ENCODE results near the gene ZNF423.

Gene ZNF423

GRCh38 chr16:49505556-49505955, 350.4 kb downstream of the ZNF423 start:
- no peak for FAIRE-seq

GRCh38 chr16:49504626-49505025, 351.3 kb downstream of the ZNF423 start:
- TF ChIP-seq PAX5 (IDR thresholded peaks at IDR 0.05; ENCODE audit: insufficient read depth, low read length, severe bottlenecking) (no peak), TAF1 (IDR thresholded peaks at IDR 0.05; ENCODE audit: low read depth, low read length) (no peak), POLR2A (IDR thresholded peaks at IDR 0.05; ENCODE audit: low read depth, low read length) (no peak), POU2F2 (IDR thresholded peaks at IDR 0.05; ENCODE audit: low read depth, low read length) (no peak), POLR2AphosphoS5 (IDR thresholded peaks at IDR 0.05; ENCODE audit: low read depth, low read length) (no peak), SPI1 (IDR thresholded peaks at IDR 0.05; ENCODE audit: low read depth, low read length) (no peak)
- no peak for FAIRE-seq
- DNase-seq (ENCODE audit: insufficient read length, low spot score), result no peak

More at GRCh38 chr16:49505556-49505955, 350.4 kb downstream of the ZNF423 start:
- no peak for TF ChIP-seq TAF1 (IDR thresholded peaks at IDR 0.05; ENCODE audit: low read depth, low read length)
- TF ChIP-seq PAX5 (IDR thresholded peaks at IDR 0.05; ENCODE audit: insufficient read depth, low read length, severe bottlenecking), result no peak
- TF ChIP-seq POLR2AphosphoS5 (IDR thresholded peaks at IDR 0.05; ENCODE audit: low read depth, low read length), result no peak
- TF ChIP-seq POU2F2 (IDR thresholded peaks at IDR 0.05; ENCODE audit: low read depth, low read length), result no peak
- no peak for TF ChIP-seq POLR2A (IDR thresholded peaks at IDR 0.05; ENCODE audit: low read depth, low read length)
- TF ChIP-seq SPI1 (IDR thresholded peaks at IDR 0.05; ENCODE audit: low read depth, low read length), result no peak
- no peak for DNase-seq (ENCODE audit: insufficient read length, low spot score)

- no peak for FAIRE-seq
- no peak for TF ChIP-seq POLR2AphosphoS5 (IDR thresholded peaks at IDR 0.05; ENCODE audit: low read depth, low read length)
- no peak for TF ChIP-seq TAF1 (IDR thresholded peaks at IDR 0.05; ENCODE audit: low read depth, low read length)
- no peak for TF ChIP-seq POU2F2 (IDR thresholded peaks at IDR 0.05; ENCODE audit: low read depth, low read length)
- no peak for TF ChIP-seq SPI1 (IDR thresholded peaks at IDR 0.05; ENCODE audit: low read depth, low read length)
- no peak for TF ChIP-seq PAX5 (IDR thresholded peaks at IDR 0.05; ENCODE audit: insufficient read depth, low read length, severe bottlenecking)
- no peak for TF ChIP-seq POLR2A (IDR thresholded peaks at IDR 0.05; ENCODE audit: low read depth, low read length)
- no peak for DNase-seq (ENCODE audit: insufficient read length, low spot score)
These were observed 351.9 kb downstream of the ZNF423 start for GRCh38 chr16:49504023-49504364.

GRCh38 chr16:49503256-49504022, 352.5 kb downstream of the ZNF423 start:
- DNase-seq (ENCODE audit: insufficient read length, low spot score), result peak; percentile 53
- TF ChIP-seq PAX5 (IDR thresholded peaks at IDR 0.05; ENCODE audit: insufficient read depth, low read length, severe bottlenecking), result no peak

GRCh38 chr16:49502136-49502881, 353.6 kb downstream of the ZNF423 start:
- DNase-seq (ENCODE audit: insufficient read length, low spot score) (no peak), FAIRE-seq (peak; percentile 71)
- no peak for TF ChIP-seq PAX5 (IDR thresholded peaks at IDR 0.05; ENCODE audit: insufficient read depth, low read length, severe bottlenecking)
- TF ChIP-seq POLR2AphosphoS5 (IDR thresholded peaks at IDR 0.05; ENCODE audit: low read depth, low read length), result no peak
- TF ChIP-seq SPI1 (IDR thresholded peaks at IDR 0.05; ENCODE audit: low read depth, low read length), result no peak
- no peak for TF ChIP-seq POU2F2 (IDR thresholded peaks at IDR 0.05; ENCODE audit: low read depth, low read length)
- TF ChIP-seq POLR2A (IDR thresholded peaks at IDR 0.05; ENCODE audit: low read depth, low read length), result no peak
- no peak for TF ChIP-seq TAF1 (IDR thresholded peaks at IDR 0.05; ENCODE audit: low read depth, low read length)

More at GRCh38 chr16:49503256-49504022, 352.5 kb downstream of the ZNF423 start:
- FAIRE-seq, result peak; percentile 82

GRCh38 chr16:49499869-49500610, 355.9 kb downstream of the ZNF423 start:
- FAIRE-seq (no peak), DNase-seq (ENCODE audit: insufficient read length, low spot score) (no peak)
- no peak for TF ChIP-seq TAF1 (IDR thresholded peaks at IDR 0.05; ENCODE audit: low read depth, low read length)
- TF ChIP-seq POLR2A (IDR thresholded peaks at IDR 0.05; ENCODE audit: low read depth, low read length), result no peak
- TF ChIP-seq SPI1 (IDR thresholded peaks at IDR 0.05; ENCODE audit: low read depth, low read length), result no peak
- TF ChIP-seq POU2F2 (IDR thresholded peaks at IDR 0.05; ENCODE audit: low read depth, low read length), result no peak
- no peak for TF ChIP-seq POLR2AphosphoS5 (IDR thresholded peaks at IDR 0.05; ENCODE audit: low read depth, low read length)
- no peak for TF ChIP-seq PAX5 (IDR thresholded peaks at IDR 0.05; ENCODE audit: insufficient read depth, low read length, severe bottlenecking)

GRCh38 chr16:49499414-49499785, 356.5 kb downstream of the ZNF423 start:
- FAIRE-seq (no peak), DNase-seq (ENCODE audit: insufficient read length, low spot score) (no peak)
- no peak for TF ChIP-seq PAX5 (IDR thresholded peaks at IDR 0.05; ENCODE audit: insufficient read depth, low read length, severe bottlenecking)
- TF ChIP-seq POU2F2 (IDR thresholded peaks at IDR 0.05; ENCODE audit: low read depth, low read length), result no peak
- TF ChIP-seq SPI1 (IDR thresholded peaks at IDR 0.05; ENCODE audit: low read depth, low read length), result no peak

GRCh38 chr16:49498666-49499413, 357.1 kb downstream of the ZNF423 start:
- DNase-seq (ENCODE audit: insufficient read length, low spot score), result no peak
- TF ChIP-seq PAX5 (IDR thresholded peaks at IDR 0.05; ENCODE audit: insufficient read depth, low read length, severe bottlenecking) (no peak), SPI1 (IDR thresholded peaks at IDR 0.05; ENCODE audit: low read depth, low read length) (no peak), TAF1 (IDR thresholded peaks at IDR 0.05; ENCODE audit: low read depth, low read length) (no peak), POLR2A (IDR thresholded peaks at IDR 0.05; ENCODE audit: low read depth, low read length) (no peak), POU2F2 (IDR thresholded peaks at IDR 0.05; ENCODE audit: low read depth, low read length) (no peak), POLR2AphosphoS5 (IDR thresholded peaks at IDR 0.05; ENCODE audit: low read depth, low read length) (no peak)
- FAIRE-seq, result no peak

- TF ChIP-seq SPI1 (IDR thresholded peaks at IDR 0.05; ENCODE audit: low read depth, low read length), result no peak
- no peak for TF ChIP-seq POLR2A (IDR thresholded peaks at IDR 0.05; ENCODE audit: low read depth, low read length)
- TF ChIP-seq POLR2AphosphoS5 (IDR thresholded peaks at IDR 0.05; ENCODE audit: low read depth, low read length), result no peak
- TF ChIP-seq POU2F2 (IDR thresholded peaks at IDR 0.05; ENCODE audit: low read depth, low read length), result no peak
- no peak for TF ChIP-seq TAF1 (IDR thresholded peaks at IDR 0.05; ENCODE audit: low read depth, low read length)
- no peak for TF ChIP-seq PAX5 (IDR thresholded peaks at IDR 0.05; ENCODE audit: insufficient read depth, low read length, severe bottlenecking)
- DNase-seq (ENCODE audit: insufficient read length, low spot score), result no peak
- FAIRE-seq, result no peak
These were observed 357.6 kb downstream of the ZNF423 start for GRCh38 chr16:49498264-49498663.

Measured in GM12891 (cell line).